IPS DF 4.7 (cell line): Measurements from ENCODE around the gene HMCN2.
"Not testable (repeated sequence)": the region's sequence is repeated elsewhere in the genome, so short reads cannot be mapped to it uniquely, and the experiment has no call there.

ENCODE experiments used
- DNase-seq: peaks from one replicate; pipeline ENCODE4 v3.0.0-alpha.2; 2013; ENCODE audit warnings: low spot score; ENCODE audit errors: extremely low read depth

HMCN2 gene

GRCh38 chr9:130385257-130385656 lies 119.7 kb downstream of the HMCN2 start:
- DNase-seq = no peak

GRCh38 chr9:130387398-130387797 lies 121.8 kb downstream of the HMCN2 start:
- no peak for DNase-seq

GRCh38 chr9:130387905-130388304 lies 122.3 kb downstream of the HMCN2 start:
- DNase-seq = no peak

GRCh38 chr9:130390390-130390789 lies 124.8 kb downstream of the HMCN2 start:
- DNase-seq = no peak

GRCh38 chr9:130390986-130391385 lies 125.4 kb downstream of the HMCN2 start:
- no peak for DNase-seq

GRCh38 chr9:130391866-130392265 lies 126.3 kb downstream of the HMCN2 start:
- no peak for DNase-seq

- no peak for DNase-seq
Observed at GRCh38 chr9:130393681-130394071, 128.1 kb downstream of the HMCN2 start.

- DNase-seq = no peak
Observed at GRCh38 chr9:130394320-130394719, 128.8 kb downstream of the HMCN2 start.

GRCh38 chr9:130394814-130395470 lies 129.4 kb downstream of the HMCN2 start:
- DNase-seq = no peak

GRCh38 chr9:130395810-130396435 lies 130.4 kb downstream of the HMCN2 start:
- DNase-seq = no peak

- no peak for DNase-seq
Observed at GRCh38 chr9:130396581-130396980, 131.0 kb downstream of the HMCN2 start.

- DNase-seq = no peak
Observed at GRCh38 chr9:130398487-130399240, 133.1 kb downstream of the HMCN2 start.

GRCh38 chr9:130399768-130400167 lies 134.2 kb downstream of the HMCN2 start:
- no peak for DNase-seq

- DNase-seq = no peak
Observed at GRCh38 chr9:130400870-130401269, 135.3 kb downstream of the HMCN2 start.

GRCh38 chr9:130401742-130402141 lies 136.2 kb downstream of the HMCN2 start:
- DNase-seq = not testable (repeated sequence)

GRCh38 chr9:130402243-130402642 lies 136.7 kb downstream of the HMCN2 start:
- no peak for DNase-seq

GRCh38 chr9:130402645-130403440 lies 137.3 kb downstream of the HMCN2 start:
- DNase-seq = no peak

- no peak for DNase-seq
Observed at GRCh38 chr9:130405657-130406257, 140.2 kb downstream of the HMCN2 start.

GRCh38 chr9:130406278-130406895 lies 140.8 kb downstream of the HMCN2 start:
- no peak for DNase-seq

- no peak for DNase-seq
Observed at GRCh38 chr9:130407916-130408663, 142.5 kb downstream of the HMCN2 start.
